Endothelial cell (in vitro differentiated cells): ENCODE measurements around the gene STAT3. TPM values are rescaled to one million over a fixed set of nuclear protein-coding genes. Genes with fewer than 3 reads are reported as not detected.

ENCODE experiments used
- DNase-seq: peaks from one replicate; pipeline ENCODE4 v3.0.0; 2021; ENCODE audit warnings: low spot score
- H3K27ac Mint-ChIP-seq: one replicate; pipeline ENCODE4 v1.8.0; 2021; ENCODE audit warnings: mixed read lengths, inconsistent platforms; ENCODE audit not compliant: unreplicated experiment
- H3K27me3 Mint-ChIP-seq: one replicate; pipeline ENCODE4 v1.8.0; 2021; ENCODE audit warnings: mild to moderate bottlenecking, moderate library complexity, mixed read lengths, inconsistent platforms; ENCODE audit not compliant: unreplicated experiment
- H3K36me3 Mint-ChIP-seq: one replicate; pipeline ENCODE4 v1.8.0; 2021; ENCODE audit warnings: mild to moderate bottlenecking, low read depth, mixed read lengths, inconsistent platforms; ENCODE audit not compliant: unreplicated experiment
- H3K4me1 Mint-ChIP-seq: one replicate; pipeline ENCODE4 v1.8.0; 2021; ENCODE audit warnings: mild to moderate bottlenecking, mixed read lengths, inconsistent platforms; ENCODE audit not compliant: unreplicated experiment
- H3K4me3 Mint-ChIP-seq: one replicate; pipeline ENCODE4 v1.8.0; 2021; ENCODE audit warnings: mild to moderate bottlenecking, mixed read lengths, inconsistent platforms; ENCODE audit not compliant: unreplicated experiment
- H3K9me3 Mint-ChIP-seq: one replicate; pipeline ENCODE4 v1.8.0; 2021; ENCODE audit warnings: mixed read lengths, inconsistent platforms; ENCODE audit not compliant: unreplicated experiment
- total RNA-seq: library from RNA; stranded (reverse); fragmentation: NEBNext Ultra II Directional; extraction: Animal tissue kit (Norgen Biotek cat#: 25700); gene quantifications from one replicate; pipeline ENCODE4 v1.2.1, GENCODE V29; 2021; ENCODE audit not compliant: unreplicated experiment
- TF ChIP-seq, protein P1 (sequence below): fragments of 200-600 bp; sonication (generic); IDR thresholded peaks from one replicate; pipeline ENCODE4 v1.5.0; 2021; ENCODE audit warnings: antibody characterized with exemption; ENCODE audit not compliant: unreplicated experiment

Gene STAT3
- total RNA-seq, 1 donor from 2014 or later, result 160 TPM

DNA sequence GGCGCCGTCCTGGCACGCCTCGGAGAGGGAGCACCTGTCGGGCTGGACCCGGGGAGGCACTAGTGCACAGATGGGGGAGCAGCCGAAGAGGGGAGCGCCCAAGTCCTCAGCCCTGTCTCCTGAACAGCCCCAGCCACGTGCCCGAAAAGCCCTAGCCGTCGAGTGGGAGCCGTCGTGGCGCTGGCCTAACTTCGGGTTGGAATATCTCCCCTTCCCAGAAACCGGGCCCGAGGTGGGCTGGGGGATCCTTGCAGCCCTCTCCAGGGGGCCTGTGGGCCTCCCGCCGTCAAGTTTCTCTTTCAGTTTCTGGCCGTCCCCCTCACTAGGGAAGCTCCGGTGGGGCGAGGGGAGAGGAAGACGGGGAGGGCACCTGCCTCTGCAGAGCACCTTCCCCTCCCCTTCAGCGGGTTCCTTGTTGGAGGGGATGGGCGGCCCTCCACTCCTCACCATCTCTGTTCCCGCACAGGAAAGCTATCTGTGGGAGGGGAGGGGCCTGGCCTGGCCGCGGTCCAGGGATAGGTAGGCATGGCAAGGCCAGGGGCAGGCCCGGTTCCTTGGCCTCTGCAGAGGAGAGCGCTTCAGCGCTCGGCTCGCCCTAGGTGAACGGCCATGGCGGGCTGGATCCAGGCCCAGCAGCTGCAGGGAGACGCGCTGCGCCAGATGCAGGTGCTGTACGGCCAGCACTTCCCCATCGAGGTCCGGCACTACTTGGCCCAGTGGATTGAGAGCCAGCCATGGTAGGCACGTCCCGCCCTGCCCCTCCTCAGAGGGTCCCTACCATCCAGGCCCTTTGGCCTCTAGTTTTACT lies 99.2 kb downstream of the STAT3 start:
- Mint-ChIP-seq H3K9me3 (no peaks in the 10 kb centered on the region), H3K27ac (peak overlapping the region; percentile 52), H3K27me3 (peaks cover 11% of the 10 kb centered on the region), H3K4me1 (peaks cover 33% of the 10 kb centered on the region), H3K36me3 (peaks cover 17% of the 10 kb centered on the region), H3K4me3 (peak overlapping the region; percentile 73)
- DNase-seq, result no peak
- TF ChIP-seq, protein P1, sequence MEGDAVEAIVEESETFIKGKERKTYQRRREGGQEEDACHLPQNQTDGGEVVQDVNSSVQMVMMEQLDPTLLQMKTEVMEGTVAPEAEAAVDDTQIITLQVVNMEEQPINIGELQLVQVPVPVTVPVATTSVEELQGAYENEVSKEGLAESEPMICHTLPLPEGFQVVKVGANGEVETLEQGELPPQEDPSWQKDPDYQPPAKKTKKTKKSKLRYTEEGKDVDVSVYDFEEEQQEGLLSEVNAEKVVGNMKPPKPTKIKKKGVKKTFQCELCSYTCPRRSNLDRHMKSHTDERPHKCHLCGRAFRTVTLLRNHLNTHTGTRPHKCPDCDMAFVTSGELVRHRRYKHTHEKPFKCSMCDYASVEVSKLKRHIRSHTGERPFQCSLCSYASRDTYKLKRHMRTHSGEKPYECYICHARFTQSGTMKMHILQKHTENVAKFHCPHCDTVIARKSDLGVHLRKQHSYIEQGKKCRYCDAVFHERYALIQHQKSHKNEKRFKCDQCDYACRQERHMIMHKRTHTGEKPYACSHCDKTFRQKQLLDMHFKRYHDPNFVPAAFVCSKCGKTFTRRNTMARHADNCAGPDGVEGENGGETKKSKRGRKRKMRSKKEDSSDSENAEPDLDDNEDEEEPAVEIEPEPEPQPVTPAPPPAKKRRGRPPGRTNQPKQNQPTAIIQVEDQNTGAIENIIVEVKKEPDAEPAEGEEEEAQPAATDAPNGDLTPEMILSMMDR, result no peak

DNA sequence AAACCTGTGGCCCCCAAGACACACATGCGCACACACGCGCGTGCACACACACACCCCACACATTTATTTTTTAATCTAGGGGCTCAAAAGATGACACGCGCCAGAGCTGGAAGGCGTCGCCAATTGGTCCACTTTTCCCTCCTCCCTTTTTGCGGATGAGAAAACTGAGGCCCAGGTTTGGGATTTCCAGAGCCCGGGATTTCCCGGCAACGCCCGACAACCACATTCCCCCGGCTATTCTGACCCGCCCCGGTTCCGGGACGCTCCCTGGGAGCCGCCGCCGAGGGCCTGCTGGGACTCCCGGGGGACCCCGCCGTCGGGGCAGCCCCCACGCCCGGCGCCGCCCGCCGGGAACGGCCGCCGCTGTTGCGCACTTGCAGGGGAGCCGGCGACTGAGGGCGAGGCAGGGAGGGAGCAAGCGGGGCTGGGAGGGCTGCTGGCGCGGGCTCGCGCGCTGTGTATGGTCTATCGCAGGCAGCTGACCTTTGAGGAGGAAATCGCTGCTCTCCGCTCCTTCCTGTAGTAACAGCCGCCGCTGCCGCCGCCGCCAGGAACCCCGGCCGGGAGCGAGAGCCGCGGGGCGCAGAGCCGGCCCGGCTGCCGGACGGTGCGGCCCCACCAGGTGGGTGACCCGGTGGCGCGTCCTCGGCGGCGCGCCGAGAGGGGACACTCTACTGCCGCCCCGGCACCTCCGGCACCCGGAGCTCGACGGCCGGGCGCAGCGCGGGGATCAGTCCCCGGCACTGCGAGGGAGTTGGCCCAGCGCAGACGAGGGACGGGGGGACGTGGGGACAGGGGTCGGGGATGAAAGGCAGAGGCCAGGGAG lies 100.1 kb downstream of the STAT3 start, which contains the start of gene STAT5A:
Gene STAT5A, plus strand, starts transcription at position 522 of the 826 bp plus-strand sequence. CDS start 914 bp downstream, outside the sequence.
- DNase-seq, result peak; percentile 87
- Mint-ChIP-seq H3K9me3 (no peaks in the 10 kb centered on the region), H3K4me3 (peak within 1 kb of the TSS; percentile 93), H3K4me1 (peaks cover 40% of the 10 kb centered on the region), H3K36me3 (peaks cover 13% of the 10 kb centered on the region), H3K27ac (peak within 1 kb of the TSS; percentile 92), H3K27me3 (peaks cover 9% of the 10 kb centered on the region)
- TF ChIP-seq, protein P1, result no peak

DNA sequence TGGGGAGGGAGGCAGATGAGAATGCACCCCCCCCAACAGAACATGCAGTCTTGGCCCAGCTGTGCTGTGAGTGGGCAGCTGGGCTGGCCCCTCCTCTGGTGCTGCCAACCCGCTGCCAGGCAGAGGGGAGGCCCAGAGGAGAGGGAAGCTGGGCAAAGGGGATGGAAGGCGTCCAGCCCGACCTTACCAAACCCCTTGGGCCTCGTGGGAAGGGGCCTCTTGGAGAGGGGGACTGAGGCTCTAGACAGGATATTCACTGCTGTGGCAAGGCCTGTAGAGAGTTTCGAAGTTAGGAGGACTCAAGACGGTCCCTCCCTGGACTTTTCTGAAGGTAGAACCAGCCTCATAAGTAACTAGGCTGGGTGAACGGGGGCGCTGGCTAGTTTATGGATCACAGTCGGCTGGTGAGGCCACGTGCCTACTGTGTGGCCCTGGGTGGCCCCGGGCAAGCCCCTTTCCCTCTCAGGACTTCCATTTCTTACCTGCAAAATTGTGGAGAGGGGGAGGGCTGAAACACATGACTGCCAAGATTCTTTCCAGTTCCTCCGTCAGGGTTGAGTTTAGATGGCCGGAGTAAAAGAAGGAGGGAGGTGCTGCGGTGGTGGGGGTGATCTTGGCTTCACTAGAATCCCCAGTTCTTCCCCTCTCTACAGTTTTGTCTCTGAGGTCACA lies 100.8 kb downstream of the STAT3 start:
- no peak for DNase-seq
- Mint-ChIP-seq H3K4me3 (peak overlapping the region; percentile 93), H3K36me3 (peaks cover 13% of the 10 kb centered on the region), H3K4me1 (peaks cover 45% of the 10 kb centered on the region), H3K27ac (peak overlapping the region; percentile 92), H3K9me3 (no peaks in the 10 kb centered on the region), H3K27me3 (peaks cover 9% of the 10 kb centered on the region)
- TF ChIP-seq, protein P1, result no peak

DNA sequence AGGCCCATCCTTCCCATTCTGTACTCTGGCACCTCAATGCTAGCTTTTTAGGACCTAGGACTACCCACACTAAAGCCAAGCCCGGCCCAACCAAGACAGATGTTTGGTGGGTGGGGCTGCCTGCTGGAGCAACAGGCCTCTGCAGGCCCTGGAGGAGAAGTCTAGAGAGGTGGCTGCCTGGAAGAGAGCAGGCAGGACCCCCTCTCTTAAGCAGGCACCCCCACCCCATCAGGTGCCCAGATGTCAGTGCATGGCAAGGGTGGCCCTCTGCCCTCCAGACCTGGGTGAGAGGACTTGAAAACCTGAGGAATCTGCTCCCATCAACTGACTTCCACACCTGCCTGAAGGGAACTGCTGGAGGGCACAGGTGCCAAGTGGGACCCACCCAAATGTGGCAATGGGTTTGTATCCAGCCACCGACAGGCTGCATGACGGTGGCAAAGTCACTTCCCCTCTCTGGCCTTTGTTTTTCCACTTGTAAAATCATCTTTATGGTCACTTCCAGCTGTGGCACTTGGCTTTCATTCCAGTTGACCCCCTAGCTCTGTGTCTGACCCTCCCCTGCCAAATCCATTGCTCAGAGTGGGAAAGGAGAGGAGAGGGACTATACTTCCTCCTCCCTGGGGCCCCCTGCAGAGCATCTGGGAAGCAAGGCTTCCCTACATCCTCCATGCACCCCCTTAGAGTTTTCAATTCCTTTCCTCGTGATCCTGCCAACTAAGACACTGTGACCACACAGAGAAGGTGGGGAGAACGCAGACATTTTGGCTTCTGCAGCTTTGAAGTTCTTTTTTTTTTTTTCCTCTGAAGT lies 101.6 kb downstream of the STAT3 start:
- no peak for DNase-seq
- no peaks in the 10 kb centered on the region for H3K9me3 Mint-ChIP-seq
- TF ChIP-seq, protein P1, result no peak
- peaks cover 9% of the 10 kb centered on the region for H3K27me3 Mint-ChIP-seq
- H3K4me1 Mint-ChIP-seq, result peaks cover 45% of the 10 kb centered on the region
- H3K36me3 Mint-ChIP-seq, result peaks cover 9% of the 10 kb centered on the region
- peak overlapping the region; percentile 40 for H3K4me3 Mint-ChIP-seq
- peak overlapping the region; percentile 61 for H3K27ac Mint-ChIP-seq
